Measurements from ENCODE around the gene ARL6IP6. TPM values are rescaled to one million over a fixed set of nuclear protein-coding genes. Genes with fewer than 3 reads are reported as not detected.

ARL6IP6 gene
- total RNA-seq, 6 experiments from 2014 or later: 9.2 to 32.0 (median 24.3) TPM

DNA sequence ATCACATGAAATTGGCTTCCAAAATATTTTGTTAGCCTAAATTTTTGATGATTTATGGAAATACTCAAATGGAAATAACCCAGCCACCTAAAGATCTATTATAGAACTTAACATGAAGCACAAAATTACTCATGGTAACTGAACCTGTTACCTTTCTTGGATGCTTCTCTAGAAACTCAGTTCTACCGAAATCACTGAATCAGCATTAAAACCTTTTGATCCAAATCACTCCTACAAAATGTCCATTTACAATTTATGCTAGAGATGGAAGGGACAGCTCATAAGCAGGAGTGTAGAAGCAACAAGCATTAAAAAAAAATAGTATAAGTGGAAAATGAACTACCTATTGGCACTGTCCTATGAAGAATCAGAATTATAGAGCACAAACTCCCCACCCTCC is 3.3 kb upstream of the ARL6IP6 start:
- Mint-ChIP-seq H3K27ac (no peak overlapping the region), H3K27me3 (ENCODE audit: insufficient read depth) (peaks cover 2% of the 10 kb centered on the region; the same call in 1 of the 2 replicates), H3K36me3 (ENCODE audit: low read depth) (peaks cover 42% of the 10 kb centered on the region), H3K4me3 (peak overlapping the region; percentile 55), H3K9me3 (no peaks in the 10 kb centered on the region), H3K4me1 (ENCODE audit: low read depth) (peaks cover 63% of the 10 kb centered on the region)
- DNase-seq: no peak
- TF ChIP-seq, protein P1, sequence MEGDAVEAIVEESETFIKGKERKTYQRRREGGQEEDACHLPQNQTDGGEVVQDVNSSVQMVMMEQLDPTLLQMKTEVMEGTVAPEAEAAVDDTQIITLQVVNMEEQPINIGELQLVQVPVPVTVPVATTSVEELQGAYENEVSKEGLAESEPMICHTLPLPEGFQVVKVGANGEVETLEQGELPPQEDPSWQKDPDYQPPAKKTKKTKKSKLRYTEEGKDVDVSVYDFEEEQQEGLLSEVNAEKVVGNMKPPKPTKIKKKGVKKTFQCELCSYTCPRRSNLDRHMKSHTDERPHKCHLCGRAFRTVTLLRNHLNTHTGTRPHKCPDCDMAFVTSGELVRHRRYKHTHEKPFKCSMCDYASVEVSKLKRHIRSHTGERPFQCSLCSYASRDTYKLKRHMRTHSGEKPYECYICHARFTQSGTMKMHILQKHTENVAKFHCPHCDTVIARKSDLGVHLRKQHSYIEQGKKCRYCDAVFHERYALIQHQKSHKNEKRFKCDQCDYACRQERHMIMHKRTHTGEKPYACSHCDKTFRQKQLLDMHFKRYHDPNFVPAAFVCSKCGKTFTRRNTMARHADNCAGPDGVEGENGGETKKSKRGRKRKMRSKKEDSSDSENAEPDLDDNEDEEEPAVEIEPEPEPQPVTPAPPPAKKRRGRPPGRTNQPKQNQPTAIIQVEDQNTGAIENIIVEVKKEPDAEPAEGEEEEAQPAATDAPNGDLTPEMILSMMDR (IDR thresholded peaks at IDR 0.05): no peak

DNA sequence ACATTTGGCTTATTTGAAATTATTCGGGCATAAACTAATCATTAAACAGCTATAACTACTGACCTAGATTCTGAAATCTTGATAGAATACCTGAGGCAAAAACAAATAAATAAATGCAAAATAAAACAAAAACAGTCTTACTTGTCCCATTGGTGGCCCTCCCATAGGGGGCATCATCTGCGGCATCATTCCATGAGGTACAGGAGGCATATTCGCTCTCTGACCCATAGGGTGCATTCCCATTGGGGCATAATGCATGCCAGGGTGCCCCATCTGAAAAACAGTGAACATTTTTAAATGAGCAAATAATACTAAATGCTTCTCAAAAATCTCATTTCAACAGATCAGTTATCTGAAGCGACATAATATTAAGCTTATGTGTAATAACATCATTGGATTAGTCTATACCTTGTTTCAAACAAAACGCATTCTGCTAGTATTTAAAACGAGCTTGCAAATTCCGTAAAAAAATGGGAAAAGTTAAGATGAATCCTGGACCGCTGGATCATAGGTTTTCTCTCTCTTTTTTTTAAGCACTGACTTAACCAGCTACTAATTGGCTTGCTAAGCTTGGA is 2.5 kb upstream of the ARL6IP6 start:
- TF ChIP-seq, protein P1 (IDR thresholded peaks at IDR 0.05): peak; percentile 81
- DNase-seq: peak; percentile 29
- peaks cover 62% of the 10 kb centered on the region for H3K4me1 Mint-ChIP-seq (ENCODE audit: low read depth)
- peak overlapping the region; percentile 100 for H3K4me3 Mint-ChIP-seq
- H3K36me3 Mint-ChIP-seq (ENCODE audit: low read depth): peaks cover 34% of the 10 kb centered on the region
- H3K27me3 Mint-ChIP-seq (ENCODE audit: insufficient read depth): peaks cover 2% of the 10 kb centered on the region; the same call in 1 of the 2 replicates
- H3K9me3 Mint-ChIP-seq: no peaks in the 10 kb centered on the region
- peak overlapping the region; percentile 95 for H3K27ac Mint-ChIP-seq

DNA sequence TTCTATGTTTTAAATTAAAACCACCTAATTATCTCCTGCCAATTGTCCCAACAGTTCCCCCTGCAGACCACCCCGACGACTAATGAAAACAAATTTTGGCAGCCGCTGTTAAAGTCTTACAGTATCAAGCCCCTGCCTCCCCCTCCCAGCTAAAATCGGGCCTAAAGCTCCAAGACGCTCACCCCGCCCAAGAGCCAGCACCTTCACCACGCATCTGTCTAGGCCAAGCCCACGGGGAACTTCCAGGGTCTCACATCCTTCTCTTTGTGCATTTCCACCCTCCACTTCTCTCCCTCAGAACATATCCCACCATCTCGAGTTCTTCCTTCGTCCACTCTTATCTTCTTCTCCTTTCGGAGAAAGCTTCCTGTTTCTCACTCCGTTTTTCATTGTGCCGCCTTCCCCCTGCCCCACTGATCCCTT is 1.6 kb upstream of the ARL6IP6 start:
- Mint-ChIP-seq H3K4me3 (peak overlapping the region; percentile 100), H3K36me3 (ENCODE audit: low read depth) (peaks cover 35% of the 10 kb centered on the region), H3K4me1 (ENCODE audit: low read depth) (peaks cover 59% of the 10 kb centered on the region), H3K27me3 (ENCODE audit: insufficient read depth) (peaks cover 2% of the 10 kb centered on the region; the same call in 1 of the 2 replicates), H3K27ac (peak overlapping the region; percentile 95), H3K9me3 (no peaks in the 10 kb centered on the region)
- TF ChIP-seq, protein P1 (IDR thresholded peaks at IDR 0.05): no peak
- no peak for DNase-seq

DNA sequence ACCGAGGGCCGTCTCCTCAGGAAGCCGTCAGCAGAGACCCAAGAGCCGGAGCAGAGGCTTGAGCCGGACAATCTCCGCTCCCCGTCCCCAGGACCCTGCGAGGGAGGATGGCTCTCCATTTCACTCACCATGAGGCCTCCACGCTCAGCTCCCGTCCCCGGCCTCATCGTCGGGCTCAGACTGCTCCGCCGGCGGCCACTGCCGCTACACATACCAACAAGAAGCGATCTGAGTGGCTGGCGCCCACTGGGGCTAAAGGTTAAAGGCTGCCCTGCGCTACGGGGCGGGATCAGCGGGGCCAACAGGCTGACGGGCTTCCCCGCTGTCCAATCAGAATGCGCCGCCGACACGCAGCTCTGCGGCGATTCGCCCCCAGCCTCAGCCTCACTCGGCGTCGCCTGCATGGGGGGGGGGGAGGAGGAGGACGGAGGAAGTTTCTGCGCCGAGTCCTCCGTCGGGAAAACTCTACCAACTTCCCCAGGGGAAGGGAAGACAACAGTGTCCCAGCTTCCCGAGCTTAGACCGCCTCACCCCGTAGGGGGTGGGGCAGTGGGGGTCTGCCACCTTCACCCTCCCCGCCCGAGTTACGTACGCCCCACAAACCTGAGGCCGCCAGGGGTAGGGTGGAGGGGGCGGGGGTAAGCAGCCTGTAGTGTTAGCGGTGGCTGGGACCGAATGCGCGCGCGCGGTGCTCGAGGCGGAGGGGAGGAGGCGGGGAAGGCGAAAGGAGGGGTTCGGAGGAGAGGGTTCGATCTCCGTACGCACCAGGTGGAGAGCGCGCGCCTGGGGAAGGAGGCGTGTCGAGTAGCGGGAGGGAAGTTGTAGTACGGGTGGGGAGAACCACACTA is 968 bp upstream of the ARL6IP6 start, which contains the start of gene PRPF40A:
Gene PRPF40A, minus strand, starts transcription at position 234 of the 848 bp plus-strand sequence. Its CDS starts 22 bp downstream, at position 212.
- H3K4me3 Mint-ChIP-seq: peak within 1 kb of the TSS; percentile 100
- peaks cover 2% of the 10 kb centered on the region; the same call in 1 of the 2 replicates for H3K27me3 Mint-ChIP-seq (ENCODE audit: insufficient read depth)
- no peaks in the 10 kb centered on the region for H3K9me3 Mint-ChIP-seq
- DNase-seq: peak; percentile 98
- H3K27ac Mint-ChIP-seq: peak within 1 kb of the TSS; percentile 95
- H3K4me1 Mint-ChIP-seq (ENCODE audit: low read depth): peaks cover 58% of the 10 kb centered on the region
- TF ChIP-seq, protein P1 (IDR thresholded peaks at IDR 0.05): no peak
- H3K36me3 Mint-ChIP-seq (ENCODE audit: low read depth): peaks cover 34% of the 10 kb centered on the region

DNA sequence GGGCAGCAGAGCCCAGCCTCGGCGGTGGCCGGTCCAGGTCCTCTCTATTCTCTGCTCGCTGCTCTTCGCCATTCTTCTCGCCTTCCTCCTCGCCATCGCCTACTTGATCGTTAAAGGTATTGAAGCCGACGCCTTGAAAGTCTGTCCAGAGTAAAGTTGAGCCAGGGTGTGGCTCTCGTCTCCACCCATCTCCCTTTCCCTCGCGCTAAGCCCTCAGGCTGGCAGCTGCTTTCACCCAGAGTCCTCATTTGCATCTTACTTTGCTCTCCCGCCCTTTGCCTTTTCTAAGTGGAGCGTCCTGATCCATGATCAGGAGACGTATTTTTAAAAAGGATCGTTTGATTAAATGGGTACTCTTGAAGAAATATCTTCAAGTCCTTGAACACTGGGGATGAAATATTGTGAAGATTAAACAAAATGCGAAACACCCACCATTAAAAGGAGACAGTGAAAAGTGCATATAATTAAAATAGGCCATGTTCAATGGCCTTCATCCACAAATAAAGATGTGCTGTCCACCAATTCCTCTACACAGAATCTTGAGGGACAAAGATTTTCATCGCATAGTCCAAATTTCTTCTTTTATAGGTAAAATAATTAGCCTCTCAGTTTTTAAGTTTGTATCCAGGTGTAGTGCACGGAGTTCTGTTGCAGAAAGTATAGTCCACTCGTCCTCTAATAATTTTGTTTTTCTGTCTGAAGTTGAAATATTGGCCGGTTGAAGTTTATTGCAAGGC is 657 bp downstream of the ARL6IP6 start:
- H3K4me1 Mint-ChIP-seq (ENCODE audit: low read depth): peaks cover 49% of the 10 kb centered on the region
- H3K36me3 Mint-ChIP-seq (ENCODE audit: low read depth): peaks cover 28% of the 10 kb centered on the region
- H3K27me3 Mint-ChIP-seq (ENCODE audit: insufficient read depth): peaks cover 2% of the 10 kb centered on the region; the same call in 1 of the 2 replicates
- peak overlapping the region; percentile 100 for H3K4me3 Mint-ChIP-seq
- no peaks in the 10 kb centered on the region for H3K9me3 Mint-ChIP-seq
- H3K27ac Mint-ChIP-seq: peak overlapping the region; percentile 95
- TF ChIP-seq, protein P1 (IDR thresholded peaks at IDR 0.05): no peak
- DNase-seq: peak; percentile 39

Measured in HFFc6 (cell line).